ENCODE data around the gene XIRP1. TPM values are rescaled to one million over a fixed set of nuclear protein-coding genes. Genes with fewer than 3 reads are reported as not detected.

XIRP1 gene
- total and polyA plus RNA-seq, 4 donors: 0.13 to 0.75 (median 0.19) TPM; not detected in 1

DNA sequence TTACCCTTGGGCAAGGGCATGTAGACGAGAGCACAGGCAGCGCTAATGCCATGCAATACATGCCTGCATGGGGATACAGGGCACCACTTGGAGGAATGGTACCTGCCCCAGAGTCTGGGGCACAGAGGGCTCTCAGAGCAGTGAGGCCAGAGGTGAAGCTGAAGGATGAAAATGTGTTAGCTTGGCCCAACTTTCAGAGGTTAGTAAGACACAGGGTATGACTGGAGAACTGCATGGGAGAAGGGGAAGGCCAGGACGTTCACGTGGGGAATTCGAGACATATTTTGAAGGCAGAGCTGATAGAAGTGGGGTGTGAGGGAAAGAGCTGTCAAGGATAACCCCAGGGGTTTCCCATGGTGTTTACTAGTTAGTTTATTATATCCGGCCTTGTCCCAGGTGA lies 58.6 kb downstream of the XIRP1 start:
- H3K27ac ChIP-seq (ENCODE audit: low read depth in 1 of 2, low read length in 2 of 2): no peak overlapping the region
- H3K4me3 ChIP-seq (ENCODE audit: low read length in 2 of 2): no peak overlapping the region
- ATAC-seq (ENCODE audit: low FRiP score) (no peak), DNase-seq (no peak)
- H3K4me1 ChIP-seq (ENCODE audit: control insufficient read depth in 1 of 2, insufficient read depth in 2 of 2, low read length in 2 of 2): no peaks in the 10 kb centered on the region
- no peaks in the 10 kb centered on the region for H3K36me3 ChIP-seq (ENCODE audit: control insufficient read depth in 1 of 2, insufficient read depth in 2 of 2, low read length in 1 of 2)
- no peaks in the 10 kb centered on the region for H3K9me3 ChIP-seq (ENCODE audit: control insufficient read depth, low read length)
- intact Hi-C loops (cut with DNase I): loop anchor here in 1 of 2 donors (10.0 kb wide), 1 partner anchor 51 kb away; no protein-coding TSS in a partner anchor
- WGBS, 2 donors: 77 to 81% methylated on average over 6 of the region's 6 CpGs
- H3K27me3 ChIP-seq (ENCODE audit: control insufficient read depth in 1 of 2, insufficient read depth in 2 of 2, low read length in 1 of 2): no peaks in the 10 kb centered on the region

Small RNA genes within 50 kb of the gene (microRNA-seq; reads per million reads assigned to microRNA genes)
- 0 reads per million in 2 donors for gene MIR6822

Other genes with a start within 250 kb of the XIRP1 start
- gene SCN11A, start 140.7 kb downstream of the XIRP1 start, total RNA-seq: under 1 TPM; 0.16 to 0.93 TPM
- gene SCN11A, start 140.7 kb downstream of the XIRP1 start, polyA plus RNA-seq: not detected
- gene WDR48, start 140.6 kb downstream of the XIRP1 start, total RNA-seq: 10 to 100 TPM; 27.0 to 39.3 TPM
- gene WDR48, start 140.6 kb downstream of the XIRP1 start, polyA plus RNA-seq: 10 to 100 TPM; 17.3 to 29.7 TPM
- 10 to 100 TPM; 52.3 to 62.2 TPM for gene GORASP1, start 85.0 kb downstream of the XIRP1 start, total RNA-seq
- gene GORASP1, start 85.0 kb downstream of the XIRP1 start, polyA plus RNA-seq: 10 to 100 TPM; 14.7 to 66.3 TPM
- gene TTC21A, start 84.9 kb downstream of the XIRP1 start, total RNA-seq: 10 to 100 TPM in 1 of 2 donors, 1 to 10 TPM in 1; 3.6 to 11.6 TPM
- gene TTC21A, start 84.9 kb downstream of the XIRP1 start, polyA plus RNA-seq: 10 to 100 TPM in 1 of 2 donors, 1 to 10 TPM in 1; 1.8 to 15.0 TPM
- gene CSRNP1, start 39.0 kb downstream of the XIRP1 start, total RNA-seq: 100 to 1,000 TPM in 1 of 2 donors, 10 to 100 TPM in 1; 41.9 to 117 TPM
- gene CSRNP1, start 39.0 kb downstream of the XIRP1 start, polyA plus RNA-seq: 10 to 100 TPM; 15.8 to 27.3 TPM
- 1 to 10 TPM in 1 of 2 donors, under 1 TPM in 1; 0.94 to 6.5 TPM for gene CX3CR1, start 87.4 kb upstream of the XIRP1 start, total RNA-seq
- gene CX3CR1, start 87.4 kb upstream of the XIRP1 start, polyA plus RNA-seq: under 1 TPM; 0.18 to 0.50 TPM
- not detected for gene CCR8, start 137.1 kb upstream of the XIRP1 start, total RNA-seq
- gene CCR8, start 137.1 kb upstream of the XIRP1 start, polyA plus RNA-seq: not detected
- 10 to 100 TPM; 18.0 to 18.6 TPM for gene SLC25A38, start 190.8 kb upstream of the XIRP1 start, total RNA-seq
- gene SLC25A38, start 190.8 kb upstream of the XIRP1 start, polyA plus RNA-seq: 10 to 100 TPM; 25.7 to 31.2 TPM
- 100 to 1,000 TPM; 479 to 672 TPM for gene RPSA, start 214.1 kb upstream of the XIRP1 start, total RNA-seq
- gene RPSA, start 214.1 kb upstream of the XIRP1 start, polyA plus RNA-seq: 1,000 to 10,000 TPM; 1,232 to 1,557 TPM